Skeletal muscle tissue (tissue), 4 donors: Measurements from ENCODE around the gene ADAMTS10. TPM values are rescaled to one million over a fixed set of nuclear protein-coding genes. Genes with fewer than 3 reads are reported as not detected.
A peak's percentile ranks its signal among the peaks of the same experiment; 100 is the strongest.

Experiments used
- H3K27ac ChIP-seq: one replicate; pipeline ENCODE4 v1.7.0; 2013; ENCODE audit warnings: mild to moderate bottlenecking, low read depth, low read length, inconsistent platforms
- H3K27me3 ChIP-seq, 3 donors: one replicate each; pipeline ENCODE4 v1.7.0; 2013; ENCODE audit warnings: low read length in 3 of 3; ENCODE audit not compliant: control insufficient read depth in 3 of 3, insufficient read depth in 3 of 3
- H3K36me3 ChIP-seq, 3 donors: one replicate each; pipeline ENCODE4 v1.7.0; 2013; ENCODE audit warnings: low read length in 3 of 3; ENCODE audit not compliant: control insufficient read depth in 3 of 3, insufficient read depth in 3 of 3
- H3K4me1 ChIP-seq, 3 donors: one replicate each; pipeline ENCODE4 v1.7.0; 2013; ENCODE audit warnings: low read length in 3 of 3, mild to moderate bottlenecking in 3 of 3; ENCODE audit not compliant: control insufficient read depth in 3 of 3, insufficient read depth in 3 of 3
- H3K4me3 ChIP-seq, 3 donors: one replicate each; pipeline ENCODE4 v1.7.0; 2013; ENCODE audit warnings: low read length in 3 of 3
- H3K9ac ChIP-seq, 3 donors: one replicate each; pipeline ENCODE4 v1.7.0; 2013; ENCODE audit warnings: low read length in 3 of 3, mild to moderate bottlenecking in 3 of 3, moderate library complexity in 2 of 3, low read depth in 1 of 3
- H3K9me3 ChIP-seq, 3 donors: one replicate each; pipeline ENCODE4 v1.7.0; 2013; ENCODE audit warnings: low read length in 3 of 3; ENCODE audit not compliant: control insufficient read depth in 3 of 3
- total RNA-seq: library from RNA; depleted of rRNA; stranded (reverse); fragments of >200 nt; gene quantifications from one replicate; pipeline ENCODE4 v1.2.3, GENCODE V29; 2014
- donor health status: Osteomylitis.

Gene ADAMTS10
- total RNA-seq, 1 donor from 2014 or later: 18.8 TPM

DNA sequence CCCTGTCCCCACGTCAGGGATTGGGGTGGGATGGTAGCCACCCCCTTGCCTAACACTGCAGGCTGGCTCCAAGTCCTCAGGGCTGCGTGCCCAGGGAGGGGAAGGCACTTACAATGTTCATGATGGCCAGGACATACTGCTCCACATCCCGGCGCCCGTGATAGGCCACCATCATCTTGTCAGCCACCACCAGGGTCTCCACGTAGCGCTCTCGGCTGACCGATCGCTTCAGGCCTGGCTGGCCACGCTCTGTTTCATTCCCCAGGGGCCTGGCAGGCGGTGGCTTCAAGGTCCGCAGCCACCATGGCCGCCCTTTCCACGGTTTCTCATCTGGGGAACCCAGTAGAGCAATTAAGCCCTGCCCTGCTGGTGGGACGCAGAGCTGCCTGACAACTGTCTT is 9.7 kb downstream of the ADAMTS10 start:
- H3K36me3 ChIP-seq: peaks cover 7 to 36% (median 8%) of the 10 kb centered on the region in 3 donors
- H3K4me1 ChIP-seq: no peaks in the 10 kb centered on the region
- no peaks in the 10 kb centered on the region for H3K27me3 ChIP-seq
- H3K9me3 ChIP-seq: peaks cover 0 to 5% (median 3%) of the 10 kb centered on the region in 3 donors
- H3K9ac ChIP-seq: no peak overlapping the region
- H3K4me3 ChIP-seq: no peak overlapping the region
- H3K27ac ChIP-seq: no peak overlapping the region

- Histone ChIP-seq H3K4me1 (no peaks in the 10 kb centered on the region), H3K36me3 (peaks cover 6 to 36% (median 7%) of the 10 kb centered on the region in 3 donors), H3K4me3 (no peak overlapping the region), H3K9ac (no peak overlapping the region), H3K27me3 (no peaks in the 10 kb centered on the region), H3K9me3 (peaks cover 0 to 5% (median 3%) of the 10 kb centered on the region in 3 donors), H3K27ac (no peak overlapping the region)
Measured at GRCh38 chr19:8600064-8600463, 10.5 kb downstream of the ADAMTS10 start.

DNA sequence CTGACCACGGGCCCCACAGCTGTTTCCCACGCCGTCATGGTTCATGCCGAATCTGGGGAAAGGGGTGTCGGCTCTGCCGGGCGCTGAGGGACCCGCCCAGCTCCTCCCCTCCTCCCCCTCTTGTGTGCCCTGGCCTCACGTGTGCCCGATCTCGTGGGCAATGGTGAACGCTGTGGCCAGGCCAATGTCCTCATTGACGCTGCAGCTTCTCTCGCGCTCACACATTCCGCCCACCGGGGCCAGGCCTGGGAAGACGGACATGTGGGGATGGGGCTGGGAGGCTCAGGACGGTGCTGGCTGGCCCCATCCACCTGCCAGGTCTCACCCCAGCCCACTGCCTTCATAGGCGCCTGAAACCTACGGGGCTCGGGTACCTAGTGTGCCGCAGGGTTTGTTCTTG is 14.3 kb downstream of the ADAMTS10 start:
- Histone ChIP-seq H3K27ac (no peak overlapping the region), H3K9me3 (peaks cover 0 to 6% (median 2%) of the 10 kb centered on the region in 3 donors), H3K9ac (no peak overlapping the region), H3K36me3 (peaks cover 2 to 21% (median 7%) of the 10 kb centered on the region in 3 donors), H3K4me3 (no peak overlapping the region), H3K4me1 (peaks cover 8 to 14% (median 11%) of the 10 kb centered on the region in 3 donors), H3K27me3 (peaks cover 8 to 11% (median 10%) of the 10 kb centered on the region in 3 donors)

- peaks cover 8 to 14% (median 11%) of the 10 kb centered on the region in 3 donors for H3K4me1 ChIP-seq
- no peak overlapping the region for H3K27ac ChIP-seq
- peaks cover 8 to 11% (median 10%) of the 10 kb centered on the region in 3 donors for H3K27me3 ChIP-seq
- no peak overlapping the region for H3K4me3 ChIP-seq
- H3K36me3 ChIP-seq: peaks cover 0 to 21% (median 5%) of the 10 kb centered on the region in 3 donors
- H3K9me3 ChIP-seq: peaks cover 0 to 6% (median 2%) of the 10 kb centered on the region in 3 donors
- H3K9ac ChIP-seq: no peak overlapping the region
Measured at GRCh38 chr19:8595651-8596050, 14.9 kb downstream of the ADAMTS10 start.

GRCh38 chr19:8593931-8594330 is 16.6 kb downstream of the ADAMTS10 start:
- H3K4me3 ChIP-seq: no peak overlapping the region
- peaks cover 0 to 6% (median 2%) of the 10 kb centered on the region in 3 donors for H3K9me3 ChIP-seq
- peaks cover 8 to 11% (median 10%) of the 10 kb centered on the region in 3 donors for H3K27me3 ChIP-seq
- peaks cover 2 to 15% (median 2%) of the 10 kb centered on the region in 3 donors for H3K36me3 ChIP-seq
- H3K9ac ChIP-seq: no peak overlapping the region
- H3K4me1 ChIP-seq: peaks cover 8 to 14% (median 11%) of the 10 kb centered on the region in 3 donors
- H3K27ac ChIP-seq: no peak overlapping the region

DNA sequence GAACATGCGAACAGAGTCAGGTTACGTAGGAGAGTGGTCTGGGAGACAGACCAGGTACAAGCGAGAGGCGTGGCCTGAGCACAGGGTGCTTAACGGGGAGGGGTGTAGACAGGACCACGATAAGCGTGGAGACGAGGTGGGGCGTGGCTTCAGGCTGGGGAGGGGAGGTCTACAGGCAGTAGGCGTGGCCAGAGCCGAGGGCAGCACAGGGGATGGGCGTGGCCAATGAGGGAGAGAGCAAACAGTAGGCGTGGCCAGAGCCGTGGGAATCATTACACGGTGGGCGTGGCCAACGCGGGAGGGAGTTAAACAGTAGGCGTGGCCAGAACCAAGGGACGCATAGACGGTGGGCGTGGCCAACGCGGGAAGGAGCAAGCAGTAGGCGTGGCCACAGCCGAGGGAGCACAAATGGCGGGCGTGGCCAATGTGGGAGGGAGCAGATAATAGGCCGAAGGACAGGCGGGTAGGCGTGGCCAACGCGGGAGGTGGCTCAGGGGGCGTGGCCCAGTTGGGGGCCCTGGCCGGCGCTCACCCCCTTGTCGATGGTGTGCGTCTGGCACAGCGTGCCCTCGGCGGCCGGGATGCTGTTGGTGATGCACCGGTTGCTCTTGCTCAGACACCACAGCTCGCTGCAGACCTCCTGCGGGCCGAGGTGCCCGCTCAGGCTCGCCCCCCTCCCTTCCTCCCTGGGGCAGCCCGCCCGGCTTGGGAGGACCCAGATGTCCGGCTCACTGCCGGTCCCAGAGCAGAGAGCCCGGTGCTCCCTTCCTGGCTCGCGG is 18.1 kb downstream of the ADAMTS10 start:
- peaks cover 0 to 6% (median 2%) of the 10 kb centered on the region in 3 donors for H3K9me3 ChIP-seq
- H3K27ac ChIP-seq: no peak overlapping the region
- peak overlapping the region in 1 of 3 donors; percentile 45 for H3K9ac ChIP-seq
- H3K4me1 ChIP-seq: peaks cover 8 to 14% (median 11%) of the 10 kb centered on the region in 3 donors
- peaks cover 0 to 14% (median 2%) of the 10 kb centered on the region in 3 donors for H3K36me3 ChIP-seq
- H3K27me3 ChIP-seq: peaks cover 8 to 11% (median 10%) of the 10 kb centered on the region in 3 donors
- peak overlapping the region; percentile 59 to 66 (median 62) for H3K4me3 ChIP-seq

- peaks cover 0 to 6% (median 2%) of the 10 kb centered on the region in 3 donors for H3K9me3 ChIP-seq
- no peak overlapping the region for H3K27ac ChIP-seq
- peaks cover 8 to 11% (median 10%) of the 10 kb centered on the region in 3 donors for H3K27me3 ChIP-seq
Measured at GRCh38 chr19:8589177-8589714, 21.3 kb downstream of the ADAMTS10 start.

DNA sequence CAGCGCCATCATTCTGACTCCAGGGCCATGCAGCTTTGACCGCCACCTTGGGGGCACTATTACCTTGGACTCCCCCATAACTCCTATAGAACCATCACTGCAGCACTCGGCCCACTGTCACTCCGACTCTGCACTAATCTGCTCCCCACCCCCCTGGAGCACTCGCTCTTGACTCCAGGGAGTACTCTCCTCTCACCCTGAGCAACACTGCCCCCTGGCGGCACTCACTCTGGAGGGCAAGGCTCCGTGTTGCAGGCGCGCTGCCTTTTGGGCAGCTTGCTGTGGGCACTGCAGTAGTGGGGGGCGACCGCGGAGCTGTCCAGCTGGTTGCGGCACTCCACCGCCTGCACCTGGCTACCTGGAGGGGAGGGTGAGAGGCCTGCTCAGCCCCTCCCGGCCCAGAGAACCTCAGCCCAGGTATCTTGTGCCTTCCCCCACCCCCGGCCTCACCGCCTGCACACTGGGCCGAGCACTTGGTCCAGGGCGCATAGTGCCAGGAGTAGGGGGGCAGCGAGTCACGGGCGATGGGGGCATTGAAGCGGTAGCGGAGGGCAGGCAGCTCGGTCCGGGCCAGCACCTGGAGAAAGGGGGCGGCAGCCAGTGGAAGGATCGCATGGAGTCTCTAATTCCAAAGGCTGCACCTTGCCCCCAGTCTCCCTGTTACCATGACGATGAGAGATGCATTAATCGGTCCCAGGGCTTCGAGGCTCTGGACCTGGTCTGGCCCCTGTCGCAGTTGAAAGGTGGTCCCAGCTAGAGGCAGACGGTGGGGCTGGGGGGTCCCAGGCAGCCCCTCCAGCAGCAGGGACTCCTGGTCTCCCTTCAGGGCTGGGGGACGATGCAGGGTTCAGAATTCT is 24.4 kb downstream of the ADAMTS10 start:
- no peaks in the 10 kb centered on the region for H3K4me1 ChIP-seq
- H3K9me3 ChIP-seq: no peaks in the 10 kb centered on the region
- no peaks in the 10 kb centered on the region for H3K27me3 ChIP-seq
- H3K4me3 ChIP-seq: no peak overlapping the region
- H3K27ac ChIP-seq: no peak overlapping the region
- no peak overlapping the region for H3K9ac ChIP-seq
- peaks cover 0 to 2% (median 0%) of the 10 kb centered on the region in 3 donors for H3K36me3 ChIP-seq

More at GRCh38 chr19:8589177-8589714, 21.3 kb downstream of the ADAMTS10 start:
- H3K4me3 ChIP-seq: no peak overlapping the region
- H3K9ac ChIP-seq: no peak overlapping the region
- H3K4me1 ChIP-seq: peaks cover 8 to 14% (median 11%) of the 10 kb centered on the region in 3 donors
- peaks cover 0 to 2% (median 0%) of the 10 kb centered on the region in 3 donors for H3K36me3 ChIP-seq

GRCh38 chr19:8584965-8585893 is 25.3 kb downstream of the ADAMTS10 start:
- no peak overlapping the region for H3K27ac ChIP-seq
- no peaks in the 10 kb centered on the region for H3K4me1 ChIP-seq

More at GRCh38 chr19:8584965-8585893, 25.3 kb downstream of the ADAMTS10 start:
- H3K4me3 ChIP-seq: no peak overlapping the region
- H3K9me3 ChIP-seq: no peaks in the 10 kb centered on the region
- no peaks in the 10 kb centered on the region for H3K27me3 ChIP-seq
- peaks cover 0 to 2% (median 0%) of the 10 kb centered on the region in 3 donors for H3K36me3 ChIP-seq
- H3K9ac ChIP-seq: no peak overlapping the region
